C4-2B (cell line): ENCODE measurements around the gene FMNL2.

ENCODE experiments used
- ZFX ChIP-seq: fragments of 450-650 bp; IDR thresholded peaks from 2 replicates; pipeline ENCODE4 v1.6.1; 2017
- TF ChIP-seq, protein P1 (sequence below): fragments of 450-650 bp; conservative IDR thresholded peaks from 2 replicates; pipeline ENCODE4 v1.5.1; 2017; ENCODE audit warnings: mild to moderate bottlenecking

DNA sequence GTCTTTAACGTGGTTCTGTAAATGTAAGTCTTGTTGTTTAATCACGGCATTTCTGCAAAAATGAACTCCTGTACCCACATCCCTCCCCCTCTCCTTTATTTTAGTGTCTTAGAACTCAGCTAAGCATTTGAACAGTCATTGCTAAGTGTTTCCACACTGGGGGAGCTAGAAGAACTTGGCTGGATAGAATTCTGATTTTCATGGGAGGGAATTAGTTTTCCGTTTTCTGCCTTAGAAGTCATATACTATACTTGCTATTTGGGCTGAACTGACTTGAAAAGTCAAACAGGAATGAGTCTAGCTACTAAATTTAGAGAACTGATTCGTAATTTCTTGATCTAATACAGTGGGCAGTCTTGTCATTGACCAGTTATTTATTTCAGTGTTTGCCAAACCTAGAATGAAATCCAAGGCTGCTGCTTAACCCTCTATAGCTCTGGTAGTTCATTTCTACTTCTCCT is 61.1 kb downstream of the FMNL2 start:
- TF ChIP-seq, protein P1, sequence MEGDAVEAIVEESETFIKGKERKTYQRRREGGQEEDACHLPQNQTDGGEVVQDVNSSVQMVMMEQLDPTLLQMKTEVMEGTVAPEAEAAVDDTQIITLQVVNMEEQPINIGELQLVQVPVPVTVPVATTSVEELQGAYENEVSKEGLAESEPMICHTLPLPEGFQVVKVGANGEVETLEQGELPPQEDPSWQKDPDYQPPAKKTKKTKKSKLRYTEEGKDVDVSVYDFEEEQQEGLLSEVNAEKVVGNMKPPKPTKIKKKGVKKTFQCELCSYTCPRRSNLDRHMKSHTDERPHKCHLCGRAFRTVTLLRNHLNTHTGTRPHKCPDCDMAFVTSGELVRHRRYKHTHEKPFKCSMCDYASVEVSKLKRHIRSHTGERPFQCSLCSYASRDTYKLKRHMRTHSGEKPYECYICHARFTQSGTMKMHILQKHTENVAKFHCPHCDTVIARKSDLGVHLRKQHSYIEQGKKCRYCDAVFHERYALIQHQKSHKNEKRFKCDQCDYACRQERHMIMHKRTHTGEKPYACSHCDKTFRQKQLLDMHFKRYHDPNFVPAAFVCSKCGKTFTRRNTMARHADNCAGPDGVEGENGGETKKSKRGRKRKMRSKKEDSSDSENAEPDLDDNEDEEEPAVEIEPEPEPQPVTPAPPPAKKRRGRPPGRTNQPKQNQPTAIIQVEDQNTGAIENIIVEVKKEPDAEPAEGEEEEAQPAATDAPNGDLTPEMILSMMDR = no peak
- no peak for TF ChIP-seq ZFX
